ENCODE measurements around the gene SLC13A2.

SLC13A2 gene

GRCh38 chr17:28471531-28472342 is 1.7 kb upstream of the SLC13A2 start:
- no peak for FAIRE-seq

DNA sequence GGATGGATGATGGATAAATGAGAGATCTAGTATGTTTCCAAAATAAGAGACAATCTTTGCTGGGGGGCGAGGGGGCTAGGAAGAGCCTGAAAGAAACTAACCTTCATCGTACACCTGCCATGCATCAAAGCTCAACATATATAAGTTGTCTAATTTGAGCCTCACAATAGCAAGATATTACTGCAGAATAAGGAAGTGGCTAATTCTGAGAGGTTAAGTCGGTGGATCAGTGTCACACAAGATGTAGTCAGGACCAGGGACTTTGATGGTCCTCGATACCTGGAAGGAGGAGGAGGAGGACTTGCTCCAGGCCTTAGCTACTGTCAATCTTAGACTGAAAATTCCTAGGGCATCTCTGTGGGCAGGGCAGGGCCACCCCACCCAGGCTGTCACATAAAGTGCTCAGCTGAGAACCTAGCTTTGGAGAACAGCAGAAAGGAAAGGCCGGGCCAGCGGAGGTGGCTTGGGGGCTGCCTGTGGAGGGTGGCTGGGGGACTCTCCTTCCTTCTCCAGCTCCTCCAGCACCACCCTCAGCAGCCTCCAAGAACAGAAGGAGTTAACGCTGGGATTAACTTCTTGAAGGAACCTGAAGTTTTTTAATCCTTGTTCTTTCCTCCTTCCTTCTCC is 460 bp upstream of the SLC13A2 start:
- no peak for FAIRE-seq

DNA sequence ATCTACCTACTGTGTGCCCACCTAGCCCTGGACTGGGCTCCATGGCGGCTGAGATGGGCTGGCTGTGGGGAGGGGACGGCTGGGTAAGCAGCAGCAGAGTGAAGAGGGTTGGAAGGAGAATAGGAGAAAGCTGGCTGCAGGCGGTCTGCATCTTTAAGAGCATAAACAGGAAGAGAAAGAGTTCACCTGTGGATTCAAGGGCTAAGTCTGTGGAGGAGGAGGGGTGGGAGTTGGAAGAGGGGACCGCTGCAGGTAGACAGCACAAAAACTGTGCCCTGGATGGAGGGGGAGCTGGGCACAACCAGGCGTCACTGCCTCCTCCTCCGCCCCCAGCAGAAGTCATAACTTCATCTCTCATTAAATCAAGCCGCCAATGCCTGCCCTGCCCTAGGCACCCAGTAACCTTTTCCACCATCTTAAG is 677 bp downstream of the SLC13A2 start:
- FAIRE-seq: no peak

DNA sequence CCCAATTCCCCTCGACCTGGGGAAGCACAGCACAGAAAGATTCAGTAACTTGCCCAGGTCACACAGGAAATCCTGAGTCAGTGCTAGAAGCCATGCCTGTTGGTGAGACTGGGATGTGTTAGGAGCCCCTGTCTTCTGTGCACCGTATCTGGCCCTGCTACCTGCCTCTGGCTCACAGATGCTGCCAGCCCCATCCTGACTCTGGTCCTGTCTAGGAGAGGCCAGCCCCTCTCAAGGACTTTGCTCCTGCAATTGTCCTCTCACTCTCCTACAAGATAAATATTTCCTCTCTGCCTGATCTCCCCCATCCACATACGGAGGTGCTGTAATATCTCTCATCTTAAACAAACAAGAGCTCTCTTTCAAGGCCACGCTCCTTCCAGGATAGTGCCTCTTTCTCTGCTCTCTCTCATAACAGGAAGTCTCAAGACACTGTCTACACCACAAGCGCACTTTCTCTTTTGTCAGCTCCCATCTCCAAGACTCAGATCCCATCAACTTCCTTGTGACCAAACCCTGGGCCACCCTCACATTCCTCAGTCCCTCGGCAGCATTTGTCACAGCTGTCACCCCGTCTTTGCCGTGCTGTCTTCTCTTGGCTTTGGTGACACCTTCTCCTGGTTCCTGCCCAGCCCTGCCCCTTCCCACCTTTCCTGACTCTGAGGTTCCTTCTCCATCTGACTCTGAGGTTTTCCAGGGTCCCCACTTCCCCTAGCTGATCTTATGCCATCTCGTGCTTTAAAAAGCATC is 1.9 kb downstream of the SLC13A2 start:
- no peak for FAIRE-seq

- FAIRE-seq: no peak
Measured at GRCh38 chr17:28476076-28476865, 2.8 kb downstream of the SLC13A2 start.

DNA sequence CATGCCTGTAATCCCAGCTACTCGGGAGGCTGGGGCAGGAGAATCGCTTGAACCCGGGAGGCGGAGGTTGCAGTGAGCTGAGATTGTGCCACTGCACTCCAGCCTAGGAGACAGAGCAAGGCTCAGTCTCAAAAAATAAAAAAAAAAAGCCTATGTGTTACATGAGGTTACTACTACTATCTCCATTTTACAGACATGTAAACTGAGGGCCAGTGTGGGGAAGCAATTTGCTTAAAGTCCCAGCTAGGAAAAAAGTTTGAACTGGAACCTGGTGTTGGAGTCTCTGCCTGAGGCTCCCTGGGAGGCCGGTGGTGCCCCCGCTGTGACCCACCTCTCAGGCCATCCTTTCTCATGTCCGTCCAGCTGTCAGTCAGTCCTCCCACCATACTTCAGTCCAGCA is 4.5 kb downstream of the SLC13A2 start:
- FAIRE-seq: no peak

DNA sequence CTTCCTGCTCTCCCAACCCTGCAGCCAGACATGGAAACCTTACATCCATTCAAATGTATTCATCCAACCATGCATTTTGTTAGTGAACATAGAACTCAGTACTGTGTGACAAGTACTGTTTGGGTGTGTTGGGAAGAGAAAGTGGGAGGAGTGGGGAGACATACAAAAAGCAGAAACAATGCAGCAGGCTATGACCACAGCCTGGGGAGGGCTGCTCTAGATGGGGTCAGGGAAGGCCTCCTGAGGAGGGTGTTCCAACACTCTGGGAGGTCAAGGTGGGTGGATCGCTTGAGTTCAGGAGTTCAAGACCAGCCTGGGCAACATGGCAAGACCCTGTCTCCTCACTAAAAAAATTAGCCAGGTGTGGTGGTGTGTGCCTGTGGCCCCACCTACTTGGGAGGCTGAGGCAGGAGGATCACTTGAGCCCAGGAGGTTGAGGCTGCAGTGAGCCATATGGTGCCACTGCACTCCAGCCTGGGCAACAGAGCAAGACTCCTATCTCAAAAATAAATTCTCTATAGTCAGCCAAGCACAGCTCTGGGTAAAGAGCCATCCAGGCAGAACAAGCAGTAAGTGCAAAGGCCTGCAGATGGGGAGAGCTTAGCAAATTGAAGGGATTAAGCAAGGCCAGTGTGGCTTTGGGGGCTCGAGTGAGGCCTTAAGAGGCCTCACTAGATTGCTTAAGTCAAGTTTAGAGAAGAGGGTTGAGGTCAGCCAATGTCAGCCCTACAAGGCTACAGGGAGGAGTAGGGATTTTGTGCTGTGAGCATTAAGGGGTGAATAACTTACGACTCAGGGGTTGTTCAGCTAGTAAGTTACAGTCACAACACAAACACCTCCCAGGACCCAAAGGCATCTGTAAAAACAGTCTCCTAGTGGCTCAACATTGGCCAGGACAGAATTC is 5.5 kb downstream of the SLC13A2 start:
- FAIRE-seq: no peak

- no peak for FAIRE-seq
Measured at GRCh38 chr17:28480278-28480677, 6.8 kb downstream of the SLC13A2 start.

GRCh38 chr17:28480799-28481571 is 7.5 kb downstream of the SLC13A2 start:
- no peak for FAIRE-seq

DNA sequence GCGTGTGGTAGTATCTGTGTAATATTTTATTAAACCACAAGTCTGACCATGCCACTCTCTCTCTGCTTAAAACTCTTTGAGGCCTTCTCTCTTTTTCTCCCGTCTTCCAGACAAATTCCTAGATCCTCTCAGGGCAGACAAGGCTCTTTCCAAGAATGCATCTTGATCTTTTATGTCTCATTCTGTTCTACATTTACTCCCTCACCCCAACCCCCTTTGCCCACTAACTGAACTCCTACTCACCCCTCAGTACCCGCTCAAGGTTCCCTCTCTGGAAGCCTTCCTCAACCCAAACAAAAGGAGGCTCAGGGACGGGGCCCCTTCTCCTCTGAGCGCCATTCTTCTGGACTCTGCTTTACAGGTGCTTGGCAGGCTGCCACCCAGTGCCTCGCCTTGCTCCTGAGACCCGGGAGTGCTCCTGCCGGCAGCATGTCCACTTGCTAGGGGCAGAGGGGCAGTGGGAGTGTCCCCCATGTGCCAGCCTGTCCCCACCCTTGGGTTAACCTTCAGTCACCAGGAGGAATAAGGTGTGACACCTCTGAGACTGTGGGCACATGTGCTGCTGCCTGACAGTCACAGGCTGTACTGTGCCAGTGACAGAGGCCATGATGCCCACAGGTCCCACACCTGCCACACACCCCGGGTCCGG is 9.2 kb downstream of the SLC13A2 start:
- no peak for FAIRE-seq

DNA sequence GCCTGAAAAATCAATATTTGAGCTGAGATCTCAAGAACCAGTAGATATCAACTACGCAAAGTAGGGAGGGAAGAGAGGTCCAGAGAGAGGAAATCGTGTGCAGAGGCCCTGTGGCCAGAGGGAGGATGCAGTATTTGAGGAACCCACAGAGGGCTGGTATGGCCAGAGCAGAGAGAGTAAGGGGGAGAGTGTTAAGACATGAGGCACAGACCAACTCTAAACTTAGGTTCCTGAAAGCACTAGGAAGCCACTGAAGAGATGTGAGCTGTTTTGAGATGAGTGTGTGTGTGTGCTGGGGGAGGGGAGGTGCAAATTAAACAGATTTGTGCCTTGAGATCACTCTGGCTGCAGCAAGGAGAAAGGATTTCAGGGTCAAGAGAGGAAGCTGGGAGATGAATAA is 10.9 kb downstream of the SLC13A2 start:
- no peak for FAIRE-seq

DNA sequence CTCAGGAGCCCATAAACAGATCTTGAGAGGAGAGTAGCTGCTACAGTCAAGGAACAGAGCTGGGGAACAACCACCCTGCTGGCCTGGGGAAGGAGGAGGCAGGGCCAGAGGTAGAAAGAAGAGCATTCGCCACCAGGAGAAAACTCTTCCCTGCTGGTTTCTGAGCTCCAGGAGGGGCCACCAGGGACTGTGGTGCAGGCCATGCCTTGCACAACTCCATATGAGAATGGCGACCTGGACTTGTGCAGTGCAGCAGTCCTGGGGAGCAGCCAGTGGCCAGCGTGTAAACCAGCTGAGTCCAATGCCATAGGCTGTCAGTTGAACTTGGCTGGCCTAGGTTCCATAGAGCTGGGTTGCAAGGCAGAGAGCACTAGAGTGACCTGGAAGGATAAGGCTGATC is 11.6 kb downstream of the SLC13A2 start:
- no peak for FAIRE-seq

- FAIRE-seq: no peak
Measured at GRCh38 chr17:28487881-28488532, 14.6 kb downstream of the SLC13A2 start.

DNA sequence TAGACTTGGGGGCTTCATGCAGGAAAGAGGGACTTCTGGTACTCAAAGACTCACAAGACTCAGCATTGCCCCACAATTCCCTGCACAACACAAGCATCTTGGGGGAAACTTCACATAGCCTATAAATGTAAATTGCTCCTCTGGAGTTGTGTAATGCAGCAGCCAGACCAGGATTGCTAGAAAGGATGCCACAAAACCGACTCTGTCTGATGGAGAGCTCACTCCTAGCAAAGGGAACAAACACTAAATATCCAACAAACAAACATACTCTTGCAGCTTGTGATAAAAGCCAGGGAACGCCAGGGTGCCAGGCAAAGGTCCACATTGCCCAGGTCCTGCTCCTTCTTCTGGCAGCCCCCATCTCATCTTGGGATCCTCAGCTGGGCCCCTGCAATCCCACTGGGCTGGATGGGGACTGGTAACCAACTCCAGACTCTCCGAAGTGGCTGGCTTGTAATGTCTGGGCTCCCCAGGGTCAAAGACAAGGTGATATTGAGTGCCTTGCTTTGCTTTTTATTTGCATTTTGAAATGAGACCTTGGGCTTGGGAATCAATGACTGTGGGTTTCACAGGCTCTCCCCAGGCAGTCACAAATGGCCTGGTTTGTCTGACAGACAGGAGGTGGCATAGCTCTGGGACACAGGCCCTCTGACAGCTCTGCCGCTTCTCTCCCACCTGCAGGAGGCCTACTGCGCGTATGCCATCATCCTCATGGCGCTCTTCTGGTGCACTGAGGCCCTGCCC is 15.3 kb downstream of the SLC13A2 start:
- FAIRE-seq: no peak

DNA sequence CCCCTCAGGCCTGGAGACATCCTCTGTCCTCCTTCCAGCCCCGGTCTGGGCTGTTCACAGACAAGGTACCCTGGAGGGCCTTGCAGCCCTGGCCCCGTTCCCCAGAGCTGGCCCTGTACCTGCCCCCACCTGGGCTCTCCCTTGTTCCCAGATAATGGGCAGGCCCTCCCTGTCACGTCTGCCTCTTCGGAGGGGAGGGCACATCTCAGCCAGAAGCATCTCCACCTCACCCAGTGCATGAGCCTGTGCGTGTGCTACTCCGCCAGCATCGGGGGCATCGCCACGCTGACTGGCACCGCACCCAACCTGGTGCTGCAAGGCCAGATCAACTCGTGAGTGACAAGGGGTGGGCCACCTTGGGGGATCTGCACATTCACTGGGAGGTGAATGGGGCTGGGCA is 17.8 kb downstream of the SLC13A2 start:
- no peak for FAIRE-seq

GRCh38 chr17:28491860-28492259 is 18.4 kb downstream of the SLC13A2 start:
- no peak for FAIRE-seq

DNA sequence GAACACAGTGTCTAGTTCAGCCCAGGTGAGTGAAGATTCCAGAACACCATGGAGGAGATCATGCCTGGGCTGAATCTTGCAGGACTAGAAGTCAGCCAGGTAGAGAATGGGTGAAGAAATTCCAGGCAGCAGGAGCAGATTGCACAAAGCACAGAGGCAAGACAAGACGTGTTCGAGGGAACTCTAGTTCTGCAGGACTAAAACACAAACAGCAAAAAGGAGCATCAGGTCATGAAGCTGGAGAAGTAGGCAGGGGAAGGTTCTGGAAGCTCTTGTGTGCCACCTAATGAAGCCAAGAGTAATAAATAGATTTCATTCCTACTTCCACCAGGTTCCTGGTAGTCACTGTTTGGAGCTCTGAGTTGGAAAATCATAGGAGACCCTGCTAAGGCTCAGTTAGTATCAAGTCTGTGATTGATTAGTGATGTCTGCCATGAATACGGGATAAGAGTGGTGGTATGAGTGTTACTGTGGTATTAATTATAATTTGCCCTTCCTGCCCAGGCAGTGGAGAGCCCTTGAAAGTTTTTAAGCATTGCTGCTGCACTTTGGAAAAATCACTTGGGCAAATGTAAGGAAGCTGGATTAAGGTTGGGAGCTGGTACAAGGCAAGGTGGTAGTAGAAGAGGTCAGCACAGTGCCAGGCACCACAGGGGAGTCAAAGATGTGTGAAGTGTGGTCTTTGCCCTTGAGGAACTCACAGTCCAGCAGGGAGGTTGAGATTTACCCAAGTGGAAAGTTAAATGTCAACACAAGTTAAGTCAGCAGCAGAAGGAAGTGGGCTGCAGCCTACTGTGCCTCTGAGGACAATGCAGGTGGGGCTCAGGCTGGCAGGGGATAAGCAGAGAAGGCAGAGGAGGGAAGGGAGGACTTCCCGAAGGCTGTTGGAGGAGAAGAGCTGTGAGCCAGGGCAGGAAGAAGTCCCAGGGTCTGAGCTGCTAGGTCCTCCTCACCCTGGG is 19.2 kb downstream of the SLC13A2 start:
- no peak for FAIRE-seq

DNA sequence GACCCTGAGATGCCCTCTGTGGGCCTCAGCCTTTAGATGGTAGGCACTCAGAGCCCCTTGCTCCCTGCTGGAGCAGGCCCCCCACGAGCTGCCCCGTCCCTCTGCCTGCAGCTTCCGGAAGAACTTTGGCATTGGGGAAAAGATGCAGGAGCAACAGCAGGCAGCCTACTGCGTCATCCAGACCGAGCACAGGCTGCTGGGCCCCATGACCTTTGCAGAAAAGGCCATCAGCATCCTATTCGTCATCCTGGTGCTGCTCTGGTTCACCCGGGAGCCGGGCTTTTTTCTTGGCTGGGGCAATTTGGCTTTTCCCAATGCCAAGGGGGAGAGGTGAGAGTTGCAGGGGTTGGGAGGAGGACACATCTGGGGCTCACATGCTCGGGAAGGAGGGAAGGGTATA is 20.0 kb downstream of the SLC13A2 start:
- no peak for FAIRE-seq

All from A204.1 (cell line).